Stimulated activated CD8-positive, alpha-beta memory T cell treated with anti-CD3 and anti-CD28 coated beads, Interleukin-4, amount 100 ng/mL, for 1 hour (primary cell): ENCODE data around the gene SLC13A5.
"Not testable (repeated sequence)": the region's sequence is repeated elsewhere in the genome, so short reads cannot be mapped to it uniquely, and the experiment has no call there.

Source experiments
- DNase-seq, 2 donors: peaks; one replicate each; pipeline ENCODE4 v3.0.0-alpha.2; 2020; ENCODE audit warnings: low read depth in 2 of 2, low spot score in 1 of 2

Gene SLC13A5

GRCh38 chr17:6713130-6713917, at the start of gene SLC13A5:
Gene SLC13A5, minus strand, starts transcription at chr17:6713369. Its CDS starts 36 bp downstream, at chr17:6713333.
- no peak for DNase-seq

- no peak for DNase-seq
These were observed 48.6 kb upstream of the SLC13A5 start for GRCh38 chr17:6761779-6762178.

GRCh38 chr17:6757747-6758146, 44.6 kb upstream of the SLC13A5 start:
- DNase-seq, result no peak

GRCh38 chr17:6756425-6757031, 43.4 kb upstream of the SLC13A5 start:
- DNase-seq, result no peak

- DNase-seq, result peak in 1 of 2 donors; percentile 55
These were observed 42.6 kb upstream of the SLC13A5 start, which contains the start of gene XAF1 for GRCh38 chr17:6755731-6756184. Gene XAF1, plus strand, starts transcription at chr17:6756046. Its CDS starts 33 bp downstream, at chr17:6756079.

GRCh38 chr17:6755281-6755680, 42.1 kb upstream of the SLC13A5 start:
- no peak for DNase-seq

- DNase-seq, result no peak
These were observed 40.4 kb upstream of the SLC13A5 start for GRCh38 chr17:6753546-6753945.

- DNase-seq, result peak in 1 of 2 donors; percentile 54
These were observed 39.9 kb upstream of the SLC13A5 start for GRCh38 chr17:6753006-6753445.

- no peak for DNase-seq
These were observed 39.1 kb upstream of the SLC13A5 start for GRCh38 chr17:6752068-6752909.

- DNase-seq, result no peak
These were observed 36.4 kb upstream of the SLC13A5 start for GRCh38 chr17:6749519-6749918.

GRCh38 chr17:6748617-6749016, 35.4 kb upstream of the SLC13A5 start:
- DNase-seq, result no peak

GRCh38 chr17:6746665-6747064, 33.5 kb upstream of the SLC13A5 start:
- not testable (repeated sequence) for DNase-seq

GRCh38 chr17:6729531-6729930, 16.4 kb upstream of the SLC13A5 start:
- DNase-seq, result no peak

- no peak for DNase-seq
These were observed 10.8 kb upstream of the SLC13A5 start for GRCh38 chr17:6724009-6724408.

GRCh38 chr17:6721744-6722143, 8.6 kb upstream of the SLC13A5 start:
- DNase-seq, result no peak

GRCh38 chr17:6716736-6717135, 3.6 kb upstream of the SLC13A5 start:
- no peak for DNase-seq

- DNase-seq, result no peak
These were observed 1.2 kb upstream of the SLC13A5 start for GRCh38 chr17:6714315-6714874.

- DNase-seq, result no peak
These were observed 726 bp upstream of the SLC13A5 start for GRCh38 chr17:6713918-6714271.

- DNase-seq, result no peak
These were observed 377 bp downstream of the SLC13A5 start for GRCh38 chr17:6712854-6713129.

GRCh38 chr17:6712058-6712853, 913 bp downstream of the SLC13A5 start:
- DNase-seq, result no peak

- no peak for DNase-seq
These were observed 1.5 kb downstream of the SLC13A5 start for GRCh38 chr17:6711681-6712057.
